Measurements from ENCODE around the gene PPP1R9B.

DNA sequence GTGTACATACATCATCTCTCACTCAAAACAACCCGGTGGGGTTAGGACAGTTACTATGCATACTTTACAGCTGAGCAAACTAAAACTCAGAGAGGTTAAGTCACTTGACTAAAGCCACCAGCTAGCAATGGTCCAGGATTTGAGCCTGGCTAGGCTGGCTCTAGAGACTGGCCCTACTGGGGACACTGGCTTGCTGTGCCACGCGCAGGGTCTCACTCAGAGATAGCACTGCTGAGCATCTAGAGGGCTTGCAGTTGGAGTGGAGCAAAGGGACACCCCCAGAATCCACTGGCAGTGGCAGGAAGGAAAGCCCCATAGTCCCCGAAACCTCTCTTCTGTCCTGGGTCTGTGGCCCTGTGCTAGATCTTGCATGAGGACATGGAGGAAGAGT is 31.7 kb downstream of the PPP1R9B start:
- TF ChIP-seq, protein P1, sequence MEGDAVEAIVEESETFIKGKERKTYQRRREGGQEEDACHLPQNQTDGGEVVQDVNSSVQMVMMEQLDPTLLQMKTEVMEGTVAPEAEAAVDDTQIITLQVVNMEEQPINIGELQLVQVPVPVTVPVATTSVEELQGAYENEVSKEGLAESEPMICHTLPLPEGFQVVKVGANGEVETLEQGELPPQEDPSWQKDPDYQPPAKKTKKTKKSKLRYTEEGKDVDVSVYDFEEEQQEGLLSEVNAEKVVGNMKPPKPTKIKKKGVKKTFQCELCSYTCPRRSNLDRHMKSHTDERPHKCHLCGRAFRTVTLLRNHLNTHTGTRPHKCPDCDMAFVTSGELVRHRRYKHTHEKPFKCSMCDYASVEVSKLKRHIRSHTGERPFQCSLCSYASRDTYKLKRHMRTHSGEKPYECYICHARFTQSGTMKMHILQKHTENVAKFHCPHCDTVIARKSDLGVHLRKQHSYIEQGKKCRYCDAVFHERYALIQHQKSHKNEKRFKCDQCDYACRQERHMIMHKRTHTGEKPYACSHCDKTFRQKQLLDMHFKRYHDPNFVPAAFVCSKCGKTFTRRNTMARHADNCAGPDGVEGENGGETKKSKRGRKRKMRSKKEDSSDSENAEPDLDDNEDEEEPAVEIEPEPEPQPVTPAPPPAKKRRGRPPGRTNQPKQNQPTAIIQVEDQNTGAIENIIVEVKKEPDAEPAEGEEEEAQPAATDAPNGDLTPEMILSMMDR (IDR thresholded peaks at IDR 0.05): no peak
- TF ChIP-seq JAZF1 (CRISPR knock-in tag; IDR thresholded peaks at IDR 0.05): no peak
- TF ChIP-seq IRF2 (CRISPR knock-in tag; IDR thresholded peaks at IDR 0.05; ENCODE audit: borderline replicate concordance, low read depth): no peak
- TF ChIP-seq, protein P2, sequence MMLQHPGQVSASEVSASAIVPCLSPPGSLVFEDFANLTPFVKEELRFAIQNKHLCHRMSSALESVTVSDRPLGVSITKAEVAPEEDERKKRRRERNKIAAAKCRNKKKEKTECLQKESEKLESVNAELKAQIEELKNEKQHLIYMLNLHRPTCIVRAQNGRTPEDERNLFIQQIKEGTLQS (CRISPR knock-in tag; conservative IDR thresholded peaks at IDR 0.05): no peak
- TF ChIP-seq ESRRA (CRISPR knock-in tag; IDR thresholded peaks at IDR 0.05; ENCODE audit: borderline replicate concordance): no peak
- TF ChIP-seq, protein P3, sequence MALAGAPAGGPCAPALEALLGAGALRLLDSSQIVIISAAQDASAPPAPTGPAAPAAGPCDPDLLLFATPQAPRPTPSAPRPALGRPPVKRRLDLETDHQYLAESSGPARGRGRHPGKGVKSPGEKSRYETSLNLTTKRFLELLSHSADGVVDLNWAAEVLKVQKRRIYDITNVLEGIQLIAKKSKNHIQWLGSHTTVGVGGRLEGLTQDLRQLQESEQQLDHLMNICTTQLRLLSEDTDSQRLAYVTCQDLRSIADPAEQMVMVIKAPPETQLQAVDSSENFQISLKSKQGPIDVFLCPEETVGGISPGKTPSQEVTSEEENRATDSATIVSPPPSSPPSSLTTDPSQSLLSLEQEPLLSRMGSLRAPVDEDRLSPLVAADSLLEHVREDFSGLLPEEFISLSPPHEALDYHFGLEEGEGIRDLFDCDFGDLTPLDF (CRISPR knock-in tag; IDR thresholded peaks at IDR 0.05): no peak
- TF ChIP-seq, protein P4, sequence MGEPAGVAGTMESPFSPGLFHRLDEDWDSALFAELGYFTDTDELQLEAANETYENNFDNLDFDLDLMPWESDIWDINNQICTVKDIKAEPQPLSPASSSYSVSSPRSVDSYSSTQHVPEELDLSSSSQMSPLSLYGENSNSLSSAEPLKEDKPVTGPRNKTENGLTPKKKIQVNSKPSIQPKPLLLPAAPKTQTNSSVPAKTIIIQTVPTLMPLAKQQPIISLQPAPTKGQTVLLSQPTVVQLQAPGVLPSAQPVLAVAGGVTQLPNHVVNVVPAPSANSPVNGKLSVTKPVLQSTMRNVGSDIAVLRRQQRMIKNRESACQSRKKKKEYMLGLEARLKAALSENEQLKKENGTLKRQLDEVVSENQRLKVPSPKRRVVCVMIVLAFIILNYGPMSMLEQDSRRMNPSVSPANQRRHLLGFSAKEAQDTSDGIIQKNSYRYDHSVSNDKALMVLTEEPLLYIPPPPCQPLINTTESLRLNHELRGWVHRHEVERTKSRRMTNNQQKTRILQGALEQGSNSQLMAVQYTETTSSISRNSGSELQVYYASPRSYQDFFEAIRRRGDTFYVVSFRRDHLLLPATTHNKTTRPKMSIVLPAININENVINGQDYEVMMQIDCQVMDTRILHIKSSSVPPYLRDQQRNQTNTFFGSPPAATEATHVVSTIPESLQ (CRISPR knock-in tag; IDR thresholded peaks at IDR 0.05): no peak

Measured in WTC11 (cell line).